Right ventricle myocardium inferior (tissue), 1 donor: ENCODE data around the gene STON1. TPM values are rescaled to one million over a fixed set of nuclear protein-coding genes. Genes with fewer than 3 reads are reported as not detected.
A peak's percentile ranks its signal among the peaks of the same experiment; 100 is the strongest.
"Not testable (repeated sequence)": the region's sequence is repeated elsewhere in the genome, so short reads cannot be mapped to it uniquely, and the experiment has no call there.

Source experiments
- ATAC-seq: fragments of 200-7000 bp; cut with Tn5 transposase; one replicate; pipeline ENCODE4 v1.9.1; 2020; ENCODE audit warnings: mild to moderate bottlenecking, moderate library complexity
- DNase-seq: peaks from one replicate; pipeline ENCODE4 v3.0.0; 2021; ENCODE audit errors: missing footprints
- intact Hi-C: fragments of 100-400 bp; cut with DNase I; formaldehyde crosslinking; loops from one replicate; pipeline ENCODE4 v1.11.0; 2022
- total RNA-seq: library from RNA; stranded (reverse); fragmentation: NEBNext Ultra II Directional; extraction: Animal tissue kit (Norgen Biotek cat#: 25700); gene quantifications from one replicate; pipeline ENCODE4 v1.2.1, GENCODE V29; 2021
- donor health status: DM: no; HTN: yes; CAD: no; lungs with severe emphysema.

The STON1 gene
- total RNA-seq, 1 donor from 2014 or later = 8.0 TPM

DNA sequence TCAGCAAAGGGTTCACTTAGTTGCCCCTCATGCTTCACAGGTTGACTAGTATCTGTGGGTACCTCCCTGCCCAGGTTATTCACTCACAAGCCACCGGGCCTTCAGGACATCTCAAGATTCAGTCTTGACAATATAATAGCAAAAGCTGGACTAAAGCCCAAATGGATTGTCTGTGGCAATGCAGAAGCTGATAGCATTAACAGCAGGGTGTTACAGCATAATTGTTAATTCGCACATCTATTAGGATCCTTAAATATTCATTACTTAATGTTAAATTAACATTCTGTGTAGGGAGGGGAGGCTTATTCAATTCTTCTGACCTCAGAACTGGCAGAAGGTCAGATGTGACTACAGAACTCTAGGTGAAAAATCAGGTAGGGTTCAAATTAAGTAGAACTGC is 67.5 kb downstream of the STON1 start:
- intact Hi-C loops = loop anchor here (5.0 kb wide), 1 partner anchor 1805 kb away; no protein-coding TSS in a partner anchor
- ATAC-seq (no peak), DNase-seq (no peak)

DNA sequence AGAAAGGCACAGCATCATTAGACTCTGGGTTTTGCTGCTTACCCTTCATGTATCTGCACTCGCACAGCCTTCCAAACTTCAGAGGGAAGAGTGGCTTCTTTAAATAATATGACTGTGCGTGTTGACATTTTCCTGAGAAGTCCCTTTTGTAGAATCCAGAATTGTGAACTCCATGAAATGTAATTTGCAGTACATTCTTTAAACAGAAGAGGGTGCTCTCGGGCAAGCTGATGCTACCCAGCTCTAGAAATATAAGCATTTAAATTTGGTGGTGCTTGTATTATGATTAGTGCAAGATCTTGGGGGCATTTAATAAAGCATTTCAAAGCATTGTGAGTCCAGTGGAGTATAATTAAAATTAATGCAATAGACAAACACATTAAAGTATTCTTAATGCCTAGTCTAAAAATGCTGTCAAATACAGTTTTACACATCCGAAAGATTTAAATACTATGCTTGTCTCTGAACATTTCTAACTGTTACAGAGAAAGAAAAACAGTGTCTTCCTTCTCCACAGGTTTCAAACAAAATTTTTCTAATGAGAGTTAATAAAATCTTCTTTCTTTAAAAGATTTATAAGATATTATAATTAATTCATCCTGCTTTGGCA is 70.4 kb downstream of the STON1 start:
- ATAC-seq (no peak), DNase-seq (no peak)
- intact Hi-C loops = no loop called here

GRCh38 chr2:48600917-48601316 is 71.0 kb downstream of the STON1 start:
- ATAC-seq = no peak
- intact Hi-C loops = no loop called here
- DNase-seq = no peak

GRCh38 chr2:48601349-48601748 is 71.4 kb downstream of the STON1 start:
- intact Hi-C loops = no loop called here
- DNase-seq (no peak), ATAC-seq (peak; percentile 37)

GRCh38 chr2:48605482-48606175 is 75.7 kb downstream of the STON1 start:
- DNase-seq (no peak), ATAC-seq (no peak)
- intact Hi-C loops = no loop called here

GRCh38 chr2:48607307-48608014 is 77.5 kb downstream of the STON1 start:
- intact Hi-C loops = no loop called here
- no peak for ATAC-seq
- no peak for DNase-seq

GRCh38 chr2:48613211-48613610 is 83.3 kb downstream of the STON1 start:
- DNase-seq (no peak), ATAC-seq (no peak)
- intact Hi-C loops = no loop called here

- ATAC-seq, DNase-seq, intact Hi-C loops: not testable (repeated sequence)
Measured at GRCh38 chr2:48614581-48614980, 84.6 kb downstream of the STON1 start.

- ATAC-seq = no peak
- no peak for DNase-seq
- intact Hi-C loops = no loop called here
Measured at GRCh38 chr2:48617618-48618017, 87.7 kb downstream of the STON1 start, which contains the start of gene GTF2A1L. GTF2A1L (plus strand) TSS chr2:48617856; CDS start chr2:48617875, 19 bp downstream.

DNA sequence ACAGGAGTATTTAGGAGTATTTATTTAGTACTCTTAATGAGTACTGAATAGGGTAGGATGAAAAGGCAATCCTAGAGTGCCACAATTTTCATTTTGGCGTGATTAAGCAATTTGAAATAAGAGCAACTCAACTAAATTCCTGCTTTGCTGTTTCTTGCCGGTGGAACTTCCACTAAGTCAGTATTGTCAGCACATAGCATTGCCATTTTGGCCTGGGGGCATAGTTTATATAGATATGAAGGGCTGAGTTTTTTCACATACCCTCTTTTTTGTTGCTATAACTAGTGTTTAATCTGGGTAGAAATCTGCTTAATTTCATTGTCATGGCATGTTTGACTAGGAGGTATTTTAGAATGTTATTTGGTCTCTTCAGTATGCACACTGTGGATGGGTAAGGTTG is 89.6 kb downstream of the STON1 start:
- DNase-seq (no peak), ATAC-seq (no peak)
- intact Hi-C loops = no loop called here

DNA sequence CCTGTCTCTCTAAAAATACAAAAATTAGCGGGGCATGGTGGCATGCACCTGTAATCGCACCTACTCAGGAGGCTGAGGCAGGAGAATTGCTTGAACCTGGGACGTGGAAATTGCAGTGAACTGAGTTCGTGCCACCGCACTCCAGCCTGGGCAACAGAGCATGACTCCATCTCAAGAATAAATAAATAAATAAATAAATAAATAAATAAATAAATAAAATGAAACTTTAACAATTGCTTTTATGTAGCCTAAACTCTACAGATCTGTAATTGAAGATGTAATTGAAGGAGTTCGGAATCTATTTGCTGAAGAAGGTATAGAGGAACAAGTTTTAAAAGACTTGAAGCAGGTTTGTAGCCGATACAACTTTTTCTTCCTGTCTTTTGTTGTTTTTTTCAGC is 90.7 kb downstream of the STON1 start:
- intact Hi-C loops = no loop called here
- ATAC-seq (no peak), DNase-seq (no peak)

GRCh38 chr2:48622691-48623090 is 92.7 kb downstream of the STON1 start:
- DNase-seq, ATAC-seq, intact Hi-C loops: not testable (repeated sequence)

- intact Hi-C loops = no loop called here
- DNase-seq (no peak), ATAC-seq (no peak)
Measured at GRCh38 chr2:48624696-48625095, 94.7 kb downstream of the STON1 start.

DNA sequence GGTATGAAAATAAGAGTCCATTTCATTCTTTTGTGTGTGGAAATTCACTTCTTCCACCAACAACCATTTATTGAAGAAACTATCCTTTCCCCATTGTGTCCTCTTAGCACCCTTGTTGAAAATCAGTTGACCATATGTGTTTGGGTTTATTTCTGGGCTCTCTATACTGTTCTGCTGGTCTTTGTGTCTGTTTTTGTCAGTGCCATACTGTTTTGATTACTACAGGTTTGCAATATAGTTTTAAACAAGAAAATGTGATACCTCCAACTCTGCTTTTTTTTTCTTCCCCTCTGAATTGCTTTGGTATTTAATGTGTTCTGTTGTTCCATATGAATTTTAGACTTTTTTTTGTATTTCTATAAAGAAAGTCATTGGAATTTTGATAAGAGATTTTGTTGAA is 96.1 kb downstream of the STON1 start:
- intact Hi-C loops = no loop called here
- ATAC-seq (no peak), DNase-seq (no peak)

GRCh38 chr2:48633143-48633542 is 103.2 kb downstream of the STON1 start:
- DNase-seq = no peak
- intact Hi-C loops = no loop called here
- ATAC-seq = no peak

DNA sequence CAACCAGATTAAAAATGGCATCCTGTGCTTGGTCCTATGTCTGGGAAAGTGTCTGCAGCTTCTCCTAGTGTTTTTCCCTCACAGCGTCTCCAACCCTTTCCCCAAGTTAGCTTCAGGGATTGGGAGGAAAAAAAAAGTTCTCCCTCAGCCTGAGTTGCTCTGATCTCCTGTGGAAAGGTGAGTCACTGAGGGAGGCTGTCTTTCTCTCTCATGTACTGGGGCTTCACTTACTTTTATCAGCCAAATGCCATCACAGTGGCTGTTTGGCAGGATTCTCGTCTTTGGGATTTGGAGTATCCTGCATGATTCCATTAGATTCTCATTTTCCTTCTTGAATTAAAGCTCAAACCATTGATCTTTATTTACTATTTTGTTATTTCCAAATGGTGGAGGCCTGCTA is 105.8 kb downstream of the STON1 start:
- no peak for ATAC-seq

GRCh38 chr2:48638261-48638660 is 108.3 kb downstream of the STON1 start:
- DNase-seq = no peak
- intact Hi-C loops = no loop called here
- ATAC-seq = no peak

More for the DNA sequence above, 105.8 kb downstream of the STON1 start:
- DNase-seq = no peak
- intact Hi-C loops = no loop called here
